GM12801 (cell line): ENCODE measurements around the gene SIX4.

Source experiments
- CTCF ChIP-seq: IDR thresholded peaks from one replicate; pipeline ENCODE4 v1.5.1; 2011; ENCODE audit warnings: control low read depth; ENCODE audit not compliant: insufficient read length; ENCODE audit errors: extremely low read depth

Gene SIX4

GRCh38 chr14:60734465-60735242, 10.5 kb upstream of the SIX4 start, which contains the start of gene MNAT1:
Gene MNAT1 (plus strand): TSS chr14:60734761. CDS start chr14:60734863, 102 bp downstream.
- no peak for TF ChIP-seq CTCF

GRCh38 chr14:60732840-60733483, 8.8 kb upstream of the SIX4 start:
- TF ChIP-seq CTCF: no peak

- TF ChIP-seq CTCF: no peak
These were observed 840 bp downstream of the SIX4 start for GRCh38 chr14:60723116-60723906.

- TF ChIP-seq CTCF: no peak
These were observed 1.6 kb downstream of the SIX4 start for GRCh38 chr14:60722357-60723115.

GRCh38 chr14:60722107-60722356, 2.1 kb downstream of the SIX4 start:
- no peak for TF ChIP-seq CTCF

GRCh38 chr14:60721326-60722106, 2.6 kb downstream of the SIX4 start:
- no peak for TF ChIP-seq CTCF

- TF ChIP-seq CTCF: no peak
These were observed 3.2 kb downstream of the SIX4 start for GRCh38 chr14:60720962-60721325.
